Transverse colon (tissue), 4 donors: ENCODE measurements around the gene STRBP. TPM values are rescaled to one million over a fixed set of nuclear protein-coding genes. Genes with fewer than 3 reads are reported as not detected.

Source experiments
- DNase-seq: peaks from one replicate; pipeline ENCODE4 v3.0.0-alpha.2; 2019
- H3K27ac ChIP-seq, 4 donors: fragments of 200-600 bp; sonication (generic); 2 replicates each; pipeline ENCODE4 v1.5.1; 2016 to 2018; ENCODE audit warnings: inconsistent platforms in 4 of 4
- H3K27me3 ChIP-seq: fragments of 200-600 bp; sonication (generic); 2 replicates; pipeline ENCODE4 v1.5.1; 2017; ENCODE audit warnings: inconsistent platforms
- H3K36me3 ChIP-seq, 4 donors: fragments of 200-600 bp; sonication (generic); 2 replicates each; pipeline ENCODE4 v1.5.1; 2017 to 2019; ENCODE audit warnings: inconsistent platforms in 4 of 4
- H3K4me1 ChIP-seq, 4 donors: fragments of 200-600 bp; sonication (generic); 2 replicates each; pipeline ENCODE4 v1.5.1; 2017 to 2020; ENCODE audit warnings: inconsistent platforms in 4 of 4
- H3K4me3 ChIP-seq, 4 donors: fragments of 200-600 bp; sonication (generic); 1 replicate in 1 of 4; 2 replicates in 3 of 4; pipeline versions ENCODE4 v1.5.1 to v1.6.1; 2017 to 2019; ENCODE audit warnings: inconsistent platforms in 4 of 4
- H3K9me3 ChIP-seq, 2 donors: fragments of 200-600 bp; sonication (generic); 2 replicates each; pipeline ENCODE4 v1.5.1; 2017 to 2019; ENCODE audit warnings: inconsistent platforms in 2 of 2
- EP300 ChIP-seq: sonication (generic); formaldehyde crosslinking; IDR thresholded peaks from one replicate; pipeline ENCODE4 v1.6.1; 2017; ENCODE audit warnings: antibody characterized with exemption, low read depth
- POLR2A ChIP-seq: fragments of 450-650 bp; IDR thresholded peaks from one replicate; pipeline ENCODE4 v1.6.1; 2016; ENCODE audit warnings: antibody characterized with exemption, mild to moderate bottlenecking, moderate library complexity
- POLR2AphosphoS5 ChIP-seq, 3 donors: sonication (generic); formaldehyde crosslinking; IDR thresholded peaks; one replicate each; pipeline ENCODE4 v1.6.1; 2016; ENCODE audit warnings: antibody characterized with exemption in 3 of 3
- WGBS, 2 donors: methylation state at CpG; one replicate each; pipeline ENCODE4 v1.1.5; 2018; ENCODE audit warnings: low coverage in 1 of 2; 5-methylcytosine and 5-hydroxymethylcytosine counted together
- in situ Hi-C, 4 donors: fragments of 200-750 bp; cut with MboI; loops; one replicate each; pipeline versions ENCODE4 v1.15.0 to v1.15.1; 2017; ENCODE audit warnings: low sequenced_read_pairs in 3 of 4, low pct_ligation_motif_present in 1 of 4, low pct_unique_long_range_greater_than_20kb in 1 of 4
- intact Hi-C: fragments of 100-400 bp; cut with DNase I; formaldehyde crosslinking; loops from one replicate; pipeline ENCODE4 v1.15.1; 2023; ENCODE audit warnings: low total_unique reads
- total RNA-seq, 4 donors: library from RNA; depleted of rRNA; stranded (reverse); fragments of >200 nt; gene quantifications; one replicate each; pipeline ENCODE4 v1.1.0, GENCODE V29; 2016
- TF ChIP-seq, protein P1 (sequence below), 5 experiments: fragments of 200-600 bp in 3 of 5; fragments of 450-650 bp in 2 of 5; sonication (generic) in 3 of 5; IDR thresholded peaks; 1 replicate in 2 of 5; 2 replicates in 3 of 5; pipeline ENCODE4 v1.5.1; 2016 to 2017; ENCODE audit warnings: antibody characterized with exemption in 5 of 5, inconsistent platforms in 3 of 5, mild to moderate bottlenecking in 2 of 5, moderate library complexity in 1 of 5

The STRBP gene
- total RNA-seq, 4 donors from 2014 or later: 19.1 to 50.3 (median 43.2) TPM

DNA sequence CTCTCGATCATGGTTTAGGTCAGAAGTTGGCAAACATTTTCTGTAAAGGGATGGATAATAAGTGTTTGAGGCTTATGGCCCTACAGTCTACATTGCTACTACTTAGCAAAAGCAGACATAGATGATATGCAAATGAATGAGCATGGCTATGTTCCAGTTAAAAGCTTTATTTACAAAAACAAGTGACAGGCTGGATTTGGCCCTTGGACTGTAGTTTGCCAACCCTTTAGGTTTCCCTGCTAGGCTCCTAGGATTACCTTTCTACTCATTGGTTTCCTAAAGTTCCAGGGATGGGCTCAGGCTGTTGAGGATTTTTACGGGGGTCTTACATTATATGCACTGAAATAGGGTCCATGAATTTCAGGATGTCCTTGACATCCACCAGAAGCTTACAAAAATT, 177.4 kb downstream of the STRBP start:
- in situ Hi-C loops (no loop called here), intact Hi-C loops (no loop called here)
- Histone ChIP-seq H3K9me3 (no peaks in the 10 kb centered on the region), H3K4me3 (no peak overlapping the region), H3K4me1 (peaks cover 0 to 4% (median 0%) of the 10 kb centered on the region in 4 donors), H3K27ac (no peak overlapping the region), H3K36me3 (peaks cover 0 to 45% (median 20%) of the 10 kb centered on the region in 4 donors), H3K27me3 (no peaks in the 10 kb centered on the region)
- TF ChIP-seq, protein P1, sequence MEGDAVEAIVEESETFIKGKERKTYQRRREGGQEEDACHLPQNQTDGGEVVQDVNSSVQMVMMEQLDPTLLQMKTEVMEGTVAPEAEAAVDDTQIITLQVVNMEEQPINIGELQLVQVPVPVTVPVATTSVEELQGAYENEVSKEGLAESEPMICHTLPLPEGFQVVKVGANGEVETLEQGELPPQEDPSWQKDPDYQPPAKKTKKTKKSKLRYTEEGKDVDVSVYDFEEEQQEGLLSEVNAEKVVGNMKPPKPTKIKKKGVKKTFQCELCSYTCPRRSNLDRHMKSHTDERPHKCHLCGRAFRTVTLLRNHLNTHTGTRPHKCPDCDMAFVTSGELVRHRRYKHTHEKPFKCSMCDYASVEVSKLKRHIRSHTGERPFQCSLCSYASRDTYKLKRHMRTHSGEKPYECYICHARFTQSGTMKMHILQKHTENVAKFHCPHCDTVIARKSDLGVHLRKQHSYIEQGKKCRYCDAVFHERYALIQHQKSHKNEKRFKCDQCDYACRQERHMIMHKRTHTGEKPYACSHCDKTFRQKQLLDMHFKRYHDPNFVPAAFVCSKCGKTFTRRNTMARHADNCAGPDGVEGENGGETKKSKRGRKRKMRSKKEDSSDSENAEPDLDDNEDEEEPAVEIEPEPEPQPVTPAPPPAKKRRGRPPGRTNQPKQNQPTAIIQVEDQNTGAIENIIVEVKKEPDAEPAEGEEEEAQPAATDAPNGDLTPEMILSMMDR (IDR thresholded peaks at IDR 0.05): no peak
- TF ChIP-seq POLR2A: no peak
- no peak for TF ChIP-seq EP300
- no peak for TF ChIP-seq POLR2AphosphoS5 (IDR thresholded peaks at IDR 0.05)
- 84 to 89% methylated on average over 1 to 2 of the region's 2 CpGs for WGBS, 2 donors
- DNase-seq: no peak

DNA sequence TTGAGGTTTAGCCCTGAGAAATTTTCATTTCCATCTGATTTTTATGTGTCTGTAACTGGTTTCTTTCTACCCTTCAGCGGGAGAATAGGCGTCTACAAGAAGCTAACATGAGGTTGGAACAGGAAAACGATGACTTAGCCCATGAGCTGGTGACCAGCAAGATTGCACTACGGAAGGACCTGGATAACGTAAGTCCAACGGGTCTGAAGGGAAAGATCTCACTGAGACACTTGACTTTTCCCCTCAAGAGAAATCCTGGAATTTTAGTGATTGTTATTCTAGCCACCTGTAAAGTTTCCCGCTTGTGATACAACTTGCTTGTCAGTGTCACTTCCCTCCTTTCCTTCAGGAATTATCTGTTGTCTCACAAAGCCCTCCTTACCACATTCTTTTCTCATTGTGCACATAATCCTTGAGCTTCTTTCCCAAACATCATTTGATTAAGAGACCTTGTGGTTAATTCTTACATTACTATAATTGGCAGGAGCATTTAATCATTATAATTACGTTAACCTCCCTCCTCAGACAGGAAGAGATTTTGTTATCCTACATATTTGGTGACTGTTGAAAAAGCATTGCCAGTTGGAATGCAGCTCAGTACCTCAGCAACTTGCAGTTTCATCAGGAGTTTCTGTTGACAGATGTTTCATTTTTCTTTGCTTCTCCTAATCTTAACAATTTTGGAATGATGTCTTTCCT, 178.0 kb downstream of the STRBP start:
- Histone ChIP-seq H3K9me3 (no peaks in the 10 kb centered on the region), H3K27me3 (no peaks in the 10 kb centered on the region), H3K4me3 (no peak overlapping the region), H3K27ac (no peak overlapping the region), H3K4me1 (peaks cover 0 to 4% (median 0%) of the 10 kb centered on the region in 4 donors), H3K36me3 (peaks cover 0 to 41% (median 17%) of the 10 kb centered on the region in 4 donors)
- 83 to 87% methylated on average over 8 of the region's 8 CpGs for WGBS, 2 donors
- no peak for DNase-seq
- no peak for TF ChIP-seq EP300
- TF ChIP-seq POLR2AphosphoS5 (IDR thresholded peaks at IDR 0.05): no peak
- no peak for TF ChIP-seq POLR2A
- TF ChIP-seq, protein P1 (IDR thresholded peaks at IDR 0.05): no peak
- in situ Hi-C loops (no loop called here), intact Hi-C loops (no loop called here)

DNA sequence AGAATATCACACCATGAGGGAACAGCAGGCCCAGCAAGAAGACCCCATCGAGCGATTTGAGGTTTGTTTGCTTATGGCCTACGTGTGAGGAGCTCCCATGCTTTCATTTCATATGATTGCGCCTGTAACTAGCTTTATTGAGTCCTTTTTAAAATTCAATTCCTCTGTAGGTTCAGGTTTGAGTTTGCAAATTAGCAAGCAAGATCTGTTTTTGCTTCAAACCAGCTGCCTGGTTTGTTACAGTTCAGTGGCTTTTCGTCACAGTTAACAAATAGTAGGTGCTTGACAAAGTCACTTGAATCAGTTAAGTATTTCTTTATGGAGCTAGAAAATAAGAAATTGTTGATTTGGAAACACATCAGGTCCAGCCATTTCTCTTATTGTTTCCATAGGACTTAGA, 178.6 kb downstream of the STRBP start:
- in situ Hi-C loops: loop anchor here in 2 of 4 donors (10.0 kb wide), 2 partner anchors 255 to 265 kb away; partner anchors contain the start of gene CRB2 (in 1 of the 2)
- peaks cover 0 to 41% (median 16%) of the 10 kb centered on the region in 4 donors for H3K36me3 ChIP-seq
- no peak for TF ChIP-seq EP300
- H3K4me1 ChIP-seq: peaks cover 0 to 4% (median 0%) of the 10 kb centered on the region in 4 donors
- H3K9me3 ChIP-seq: no peaks in the 10 kb centered on the region
- no peaks in the 10 kb centered on the region for H3K27me3 ChIP-seq
- intact Hi-C loops: no loop called here
- WGBS, 2 donors: 92 to 100% methylated on average over 2 to 5 of the region's 5 CpGs
- no peak overlapping the region for H3K4me3 ChIP-seq
- no peak for DNase-seq
- no peak overlapping the region for H3K27ac ChIP-seq

DNA sequence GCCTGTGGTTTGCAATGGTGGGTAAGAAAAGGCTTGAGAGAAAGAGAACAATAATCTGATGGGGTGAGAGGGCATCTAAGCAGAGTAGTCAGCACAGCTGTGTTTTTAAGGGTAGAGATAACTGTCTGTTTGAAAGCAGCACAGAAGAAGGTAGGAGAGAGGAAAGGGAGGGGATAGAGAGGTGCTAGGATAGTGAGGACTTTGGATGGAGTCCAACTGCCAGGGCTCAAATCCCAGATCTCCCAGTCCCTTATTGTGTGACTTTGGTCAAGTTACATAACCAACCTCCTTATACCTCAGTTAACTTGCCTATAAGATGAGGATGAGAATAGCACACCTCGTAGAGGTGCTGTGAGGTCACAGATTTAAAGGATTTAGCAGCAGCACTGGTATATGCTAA, 179.3 kb downstream of the STRBP start:
- H3K27ac ChIP-seq: no peak overlapping the region
- intact Hi-C loops (no loop called here), in situ Hi-C loops (loop anchor here in 2 of 4 donors (10.0 kb wide), 2 partner anchors 256 to 266 kb away; partner anchors contain the start of gene CRB2 (in 1 of the 2))
- H3K27me3 ChIP-seq: no peaks in the 10 kb centered on the region
- no peaks in the 10 kb centered on the region for H3K4me1 ChIP-seq
- peaks cover 0 to 37% (median 16%) of the 10 kb centered on the region in 4 donors for H3K36me3 ChIP-seq
- H3K9me3 ChIP-seq: no peaks in the 10 kb centered on the region
- WGBS, 2 donors: 86% methylated on average over 1 of the region's 1 CpG; no CpG with 5 or more reads in 1 of the 2 donors
- no peak overlapping the region for H3K4me3 ChIP-seq
- DNase-seq: no peak
- TF ChIP-seq POLR2AphosphoS5 (IDR thresholded peaks at IDR 0.05) (no peak), EP300 (no peak), POLR2A (no peak)
- TF ChIP-seq, protein P1 (IDR thresholded peaks at IDR 0.05): no peak
